ENCODE results near the gene ABHD6.

DNA sequence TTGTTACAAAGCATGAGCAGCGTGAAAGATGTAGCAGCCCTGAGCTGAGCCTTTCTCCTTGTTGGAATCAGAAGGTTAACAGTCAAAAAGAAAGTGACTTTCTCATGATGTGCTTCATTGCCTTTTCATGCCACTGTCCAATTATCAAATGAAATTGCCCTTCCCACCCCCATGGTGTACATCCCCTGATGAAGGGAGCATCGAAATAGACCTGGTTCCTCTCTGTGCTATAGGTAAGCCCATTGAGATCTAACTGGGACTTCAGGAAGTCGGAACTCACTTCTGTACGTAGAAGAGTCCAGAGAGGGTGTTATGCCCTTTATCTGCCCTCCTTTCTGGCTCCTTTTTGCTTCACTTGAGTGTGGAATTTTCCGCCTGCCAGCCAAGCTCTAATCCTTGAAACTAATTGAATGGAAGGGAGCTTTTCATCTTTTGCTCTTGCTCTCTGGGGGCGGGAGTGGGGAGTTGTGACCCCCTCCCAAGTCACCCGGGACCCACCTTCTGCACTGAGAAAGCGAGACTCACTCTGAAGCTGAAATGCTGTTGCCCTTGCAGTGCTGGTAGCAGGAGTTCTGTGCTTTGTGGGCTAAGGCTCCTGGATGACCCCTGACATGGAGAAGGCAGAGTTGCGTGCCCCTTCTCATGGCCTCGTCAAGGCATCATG, 20.9 kb downstream of the ABHD6 start:
- TF ChIP-seq, protein P1, sequence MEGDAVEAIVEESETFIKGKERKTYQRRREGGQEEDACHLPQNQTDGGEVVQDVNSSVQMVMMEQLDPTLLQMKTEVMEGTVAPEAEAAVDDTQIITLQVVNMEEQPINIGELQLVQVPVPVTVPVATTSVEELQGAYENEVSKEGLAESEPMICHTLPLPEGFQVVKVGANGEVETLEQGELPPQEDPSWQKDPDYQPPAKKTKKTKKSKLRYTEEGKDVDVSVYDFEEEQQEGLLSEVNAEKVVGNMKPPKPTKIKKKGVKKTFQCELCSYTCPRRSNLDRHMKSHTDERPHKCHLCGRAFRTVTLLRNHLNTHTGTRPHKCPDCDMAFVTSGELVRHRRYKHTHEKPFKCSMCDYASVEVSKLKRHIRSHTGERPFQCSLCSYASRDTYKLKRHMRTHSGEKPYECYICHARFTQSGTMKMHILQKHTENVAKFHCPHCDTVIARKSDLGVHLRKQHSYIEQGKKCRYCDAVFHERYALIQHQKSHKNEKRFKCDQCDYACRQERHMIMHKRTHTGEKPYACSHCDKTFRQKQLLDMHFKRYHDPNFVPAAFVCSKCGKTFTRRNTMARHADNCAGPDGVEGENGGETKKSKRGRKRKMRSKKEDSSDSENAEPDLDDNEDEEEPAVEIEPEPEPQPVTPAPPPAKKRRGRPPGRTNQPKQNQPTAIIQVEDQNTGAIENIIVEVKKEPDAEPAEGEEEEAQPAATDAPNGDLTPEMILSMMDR (IDR thresholded peaks at IDR 0.05), result no peak
- TF ChIP-seq POLR2AphosphoS5 (IDR thresholded peaks at IDR 0.05; ENCODE audit: low read depth, low read length) (no peak), SIN3A (IDR thresholded peaks at IDR 0.05; ENCODE audit: borderline replicate concordance, insufficient read depth, low read depth, low read length) (no peak), TCF7L2 (IDR thresholded peaks at IDR 0.05; ENCODE audit: low read depth, low read length) (no peak), REST (IDR thresholded peaks at IDR 0.05; ENCODE audit: insufficient read depth in 1 of 2, low read depth in 2 of 2, low read length in 1 of 2) (no peak)

All from Panc1 (cell line).